IPS-18a (cell line): ENCODE data around the gene RFPL3.
"Not testable (repeated sequence)": the region's sequence is repeated elsewhere in the genome, so short reads cannot be mapped to it uniquely, and the experiment has no call there.

Experiments
- H3K27ac ChIP-seq: one replicate; pipeline ENCODE4 v1.5.1; 2013; ENCODE audit warnings: low read length
- H3K27me3 ChIP-seq: one replicate; pipeline ENCODE4 v1.6.1; 2013; ENCODE audit warnings: mild to moderate bottlenecking, low read length; ENCODE audit not compliant: control insufficient read depth, insufficient read depth
- H3K36me3 ChIP-seq: one replicate; pipeline ENCODE4 v1.6.1; 2013; ENCODE audit warnings: low read depth, low read length; ENCODE audit not compliant: control insufficient read depth
- H3K4me1 ChIP-seq: one replicate; pipeline ENCODE4 v1.6.1; 2013; ENCODE audit warnings: low read depth, low read length; ENCODE audit not compliant: control insufficient read depth
- H3K4me3 ChIP-seq: one replicate; pipeline ENCODE4 v1.5.1; 2013; ENCODE audit warnings: low read length
- H3K9ac ChIP-seq: one replicate; pipeline ENCODE4 v1.6.1; 2013; ENCODE audit warnings: mild to moderate bottlenecking, low read length, moderate library complexity
- H3K9me3 ChIP-seq: one replicate; pipeline ENCODE4 v1.6.1; 2013; ENCODE audit warnings: low read depth, low read length; ENCODE audit not compliant: control insufficient read depth

RFPL3 gene

GRCh38 chr22:32340411-32340810 is 17.3 kb upstream of the RFPL3 start:
- Histone ChIP-seq H3K36me3 (no peaks in the 10 kb centered on the region), H3K4me1 (peaks cover 17% of the 10 kb centered on the region), H3K4me3 (no peak overlapping the region), H3K9me3 (no peaks in the 10 kb centered on the region), H3K9ac (no peak overlapping the region), H3K27ac (no peak overlapping the region), H3K27me3 (no peaks in the 10 kb centered on the region)

DNA sequence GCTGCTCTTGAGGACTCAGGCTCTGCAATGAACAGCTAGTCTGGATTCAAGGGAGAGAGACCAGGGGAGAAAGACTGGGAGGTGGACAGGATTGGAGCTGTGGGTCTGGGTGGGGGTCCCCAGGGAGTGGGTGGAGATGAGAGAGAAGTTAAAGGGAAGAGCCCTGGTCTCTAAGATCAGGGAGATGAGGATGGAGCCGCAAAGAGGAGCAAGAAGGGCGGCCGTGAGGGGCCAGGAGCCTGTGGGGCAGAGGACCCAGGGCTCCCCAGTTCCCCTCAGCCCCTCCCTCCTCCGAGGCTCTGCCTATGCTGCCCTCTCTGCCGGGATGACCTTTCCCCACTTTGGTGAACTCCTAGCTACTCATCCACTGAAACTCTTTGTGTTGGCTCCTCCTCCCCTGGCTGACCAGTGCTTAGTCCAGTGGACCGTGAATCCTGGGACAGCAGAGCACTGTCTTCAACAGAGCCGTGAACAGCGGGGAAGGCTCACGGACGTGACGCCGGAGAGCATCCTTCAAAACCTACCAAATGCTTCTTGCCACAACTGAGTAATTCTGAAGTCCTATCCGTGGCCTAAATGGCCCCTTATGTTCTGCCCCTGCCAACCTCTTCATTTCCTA is 16.4 kb upstream of the RFPL3 start:
- Histone ChIP-seq H3K9me3 (no peaks in the 10 kb centered on the region), H3K36me3 (no peaks in the 10 kb centered on the region), H3K9ac (no peak overlapping the region), H3K4me3 (no peak overlapping the region), H3K4me1 (peaks cover 8% of the 10 kb centered on the region), H3K27ac (no peak overlapping the region), H3K27me3 (no peaks in the 10 kb centered on the region)

DNA sequence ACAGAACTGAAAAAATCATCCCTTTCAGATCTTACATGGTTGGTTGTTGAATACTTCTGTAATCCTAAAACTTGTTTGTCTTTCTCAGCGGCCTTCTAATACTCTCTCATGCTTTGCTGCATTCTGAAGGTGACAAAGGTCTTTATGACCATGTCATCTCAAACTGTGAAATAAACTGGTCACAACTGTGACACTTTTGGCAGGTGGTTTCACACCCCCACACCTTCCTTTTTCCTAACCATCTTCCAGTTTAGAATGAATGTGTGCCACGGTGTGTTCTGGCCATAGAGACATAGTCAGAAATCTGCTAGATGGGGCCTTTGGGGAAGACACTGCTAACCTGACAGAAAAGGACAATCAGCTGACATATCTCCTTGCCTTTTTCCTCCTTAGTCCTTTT is 14.7 kb upstream of the RFPL3 start:
- H3K27me3 ChIP-seq = no peaks in the 10 kb centered on the region
- no peaks in the 10 kb centered on the region for H3K4me1 ChIP-seq
- H3K9ac ChIP-seq = no peak overlapping the region
- H3K9me3 ChIP-seq = no peaks in the 10 kb centered on the region
- no peak overlapping the region for H3K27ac ChIP-seq
- no peaks in the 10 kb centered on the region for H3K36me3 ChIP-seq
- no peak overlapping the region for H3K4me3 ChIP-seq

DNA sequence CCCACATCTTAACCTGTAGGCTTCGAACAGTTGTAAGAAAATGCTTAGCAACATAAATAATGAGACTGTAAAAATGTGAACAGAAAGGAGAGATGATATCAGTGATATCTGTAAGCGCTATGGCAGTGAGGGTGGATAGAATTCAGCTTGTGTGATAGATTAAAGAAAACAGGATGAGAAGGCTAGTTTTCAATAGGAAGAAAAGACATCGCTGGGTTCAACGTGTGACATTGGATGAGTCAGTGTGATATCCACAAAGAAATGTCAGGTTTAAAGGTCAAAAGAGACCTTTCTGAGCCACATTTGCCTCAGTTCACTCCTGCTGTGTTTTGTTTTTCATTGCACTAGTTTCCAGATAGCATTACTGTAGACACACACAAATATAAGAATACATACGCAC is 13.7 kb upstream of the RFPL3 start:
- no peaks in the 10 kb centered on the region for H3K27me3 ChIP-seq
- no peak overlapping the region for H3K27ac ChIP-seq
- no peaks in the 10 kb centered on the region for H3K36me3 ChIP-seq
- no peaks in the 10 kb centered on the region for H3K9me3 ChIP-seq
- no peaks in the 10 kb centered on the region for H3K4me1 ChIP-seq
- no peak overlapping the region for H3K9ac ChIP-seq
- H3K4me3 ChIP-seq = no peak overlapping the region

- Histone ChIP-seq H3K36me3 (no peaks in the 10 kb centered on the region), H3K4me1 (no peaks in the 10 kb centered on the region), H3K9ac (no peak overlapping the region), H3K4me3 (no peak overlapping the region), H3K9me3 (no peaks in the 10 kb centered on the region), H3K27ac (no peak overlapping the region), H3K27me3 (no peaks in the 10 kb centered on the region)
Observed at GRCh38 chr22:32348031-32348611, 9.5 kb upstream of the RFPL3 start.

- H3K9me3 ChIP-seq, H3K36me3 ChIP-seq, H3K9ac ChIP-seq, H3K27me3 ChIP-seq, H3K27ac ChIP-seq, H3K4me3 ChIP-seq, H3K4me1 ChIP-seq: not testable (repeated sequence)
Observed at GRCh38 chr22:32351875-32352274, 5.8 kb upstream of the RFPL3 start.

GRCh38 chr22:32352681-32353080 is 5.0 kb upstream of the RFPL3 start:
- no peak overlapping the region for H3K4me3 ChIP-seq
- no peak overlapping the region for H3K9ac ChIP-seq
- H3K27me3 ChIP-seq = no peaks in the 10 kb centered on the region
- no peak overlapping the region for H3K27ac ChIP-seq
- no peaks in the 10 kb centered on the region for H3K36me3 ChIP-seq
- no peaks in the 10 kb centered on the region for H3K9me3 ChIP-seq
- H3K4me1 ChIP-seq = peaks cover 3% of the 10 kb centered on the region

DNA sequence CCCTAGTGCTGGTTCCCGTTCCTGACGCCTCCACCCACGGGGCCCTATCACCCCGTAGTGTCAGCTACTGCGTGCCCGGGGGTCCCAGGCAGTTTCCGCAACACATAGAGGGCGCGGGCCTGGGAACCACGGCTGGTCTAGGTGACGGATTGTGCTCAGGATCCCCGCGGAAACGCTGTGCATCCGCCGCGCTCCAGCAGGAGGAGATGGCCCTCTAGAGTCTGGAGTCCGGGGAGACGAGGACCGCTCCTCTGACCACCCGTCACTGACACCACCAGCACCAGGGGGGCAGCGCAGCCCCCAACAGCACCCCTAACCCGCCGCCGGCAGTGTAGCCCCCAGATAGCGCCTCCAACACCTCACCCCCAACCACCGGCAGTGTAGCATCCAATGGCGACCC is 4.4 kb upstream of the RFPL3 start:
- H3K36me3 ChIP-seq = no peaks in the 10 kb centered on the region
- H3K27me3 ChIP-seq = no peaks in the 10 kb centered on the region
- no peak overlapping the region for H3K4me3 ChIP-seq
- H3K27ac ChIP-seq = no peak overlapping the region
- H3K9ac ChIP-seq = no peak overlapping the region
- no peaks in the 10 kb centered on the region for H3K9me3 ChIP-seq
- H3K4me1 ChIP-seq = peaks cover 3% of the 10 kb centered on the region

GRCh38 chr22:32353840-32354239 is 3.8 kb upstream of the RFPL3 start:
- no peaks in the 10 kb centered on the region for H3K36me3 ChIP-seq
- H3K27ac ChIP-seq = no peak overlapping the region
- no peaks in the 10 kb centered on the region for H3K9me3 ChIP-seq
- no peak overlapping the region for H3K4me3 ChIP-seq
- H3K27me3 ChIP-seq = no peaks in the 10 kb centered on the region
- H3K4me1 ChIP-seq = peaks cover 3% of the 10 kb centered on the region
- no peak overlapping the region for H3K9ac ChIP-seq

- Histone ChIP-seq H3K36me3 (no peaks in the 10 kb centered on the region), H3K9ac (no peak overlapping the region), H3K4me3 (no peak overlapping the region), H3K9me3 (no peaks in the 10 kb centered on the region), H3K27me3 (no peaks in the 10 kb centered on the region), H3K27ac (no peak overlapping the region), H3K4me1 (peaks cover 3% of the 10 kb centered on the region)
Observed at GRCh38 chr22:32354360-32355351, 3.0 kb upstream of the RFPL3 start.

DNA sequence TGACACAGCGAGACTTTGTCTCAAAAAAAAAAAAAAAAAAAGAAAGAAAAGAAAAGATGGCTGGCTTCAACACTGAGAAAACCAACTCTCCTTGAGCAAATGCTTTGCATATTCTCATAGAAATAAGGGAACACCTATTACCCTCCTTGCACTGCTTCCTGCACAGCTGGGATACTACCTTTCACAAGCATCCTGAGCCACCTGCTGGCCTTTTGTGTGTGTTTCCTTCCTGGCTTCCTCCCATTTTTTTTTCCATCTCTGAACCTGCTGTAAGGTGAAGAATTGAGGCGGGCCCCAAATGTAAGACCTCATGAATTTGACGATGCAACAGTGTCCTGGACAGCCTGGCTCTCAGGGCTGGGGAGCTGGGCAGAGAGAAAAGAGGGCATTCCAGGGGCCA is 1.9 kb upstream of the RFPL3 start:
- Histone ChIP-seq H3K27ac (no peak overlapping the region), H3K9ac (no peak overlapping the region), H3K36me3 (no peaks in the 10 kb centered on the region), H3K4me1 (peaks cover 3% of the 10 kb centered on the region), H3K4me3 (no peak overlapping the region), H3K27me3 (no peaks in the 10 kb centered on the region), H3K9me3 (no peaks in the 10 kb centered on the region)
